ENCODE measurements around the gene NCKIPSD.

The NCKIPSD gene

DNA sequence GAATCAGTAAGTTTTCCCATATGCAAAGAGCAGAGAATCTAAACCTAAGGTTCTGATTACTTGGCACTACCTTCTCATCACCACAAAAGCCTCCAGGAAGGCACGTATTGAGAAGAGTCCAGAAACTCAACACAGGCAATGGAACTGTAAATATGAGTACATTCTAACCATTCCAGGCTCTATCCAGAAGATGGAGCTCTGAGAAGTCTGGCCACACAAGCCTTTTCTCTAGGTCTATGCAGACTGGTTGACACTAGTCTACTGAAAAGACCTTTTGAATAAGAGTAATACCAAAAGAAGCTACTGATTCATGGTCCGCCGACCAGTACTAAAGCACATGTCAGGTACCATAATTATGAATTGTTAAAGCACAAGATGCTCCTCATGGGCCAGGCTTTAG is 12.2 kb upstream of the NCKIPSD start:
- Histone ChIP-seq H4K20me1 (ENCODE audit: insufficient read depth, low read length) (no peaks in the 10 kb centered on the region; the same call in 1 of the 2 replicates), H3K79me2 (ENCODE audit: low read length) (peaks cover 64% of the 10 kb centered on the region), H3K36me3 (replicated peaks; ENCODE audit: insufficient read depth, low read length) (no peaks in the 10 kb centered on the region; the same call in 1 of the 2 replicates), H3K4me1 (ENCODE audit: low read length) (no peaks in the 10 kb centered on the region), H2AFZ (ENCODE audit: low read length) (no peak overlapping the region), H3K9me3 (replicated peaks; ENCODE audit: insufficient read depth, low read length) (no peaks in the 10 kb centered on the region), H3K4me3 (ENCODE audit: low read length) (no peak overlapping the region), H3F3A (ENCODE audit: insufficient read depth, low read length) (no peaks in the 10 kb centered on the region), H3K27me3 (replicated peaks; ENCODE audit: insufficient read depth, low read length) (no peaks in the 10 kb centered on the region), H3K27ac (ENCODE audit: low read length) (no peak overlapping the region), H3K9me2 (replicated peaks; ENCODE audit: insufficient read depth, low read length) (no peaks in the 10 kb centered on the region), H3K4me2 (ENCODE audit: low read depth, low read length) (no peak overlapping the region), H3K9ac (ENCODE audit: low read length) (no peak overlapping the region)
- peak; percentile 5 for DNase-seq
- TF ChIP-seq EZH2 (optimal IDR thresholded peaks at IDR 0.05; ENCODE audit: low read depth, low read length) (no peak), EZH2phosphoT487 (IDR thresholded peaks at IDR 0.05; ENCODE audit: low read length) (no peak)
- TF ChIP-seq, protein P1, sequence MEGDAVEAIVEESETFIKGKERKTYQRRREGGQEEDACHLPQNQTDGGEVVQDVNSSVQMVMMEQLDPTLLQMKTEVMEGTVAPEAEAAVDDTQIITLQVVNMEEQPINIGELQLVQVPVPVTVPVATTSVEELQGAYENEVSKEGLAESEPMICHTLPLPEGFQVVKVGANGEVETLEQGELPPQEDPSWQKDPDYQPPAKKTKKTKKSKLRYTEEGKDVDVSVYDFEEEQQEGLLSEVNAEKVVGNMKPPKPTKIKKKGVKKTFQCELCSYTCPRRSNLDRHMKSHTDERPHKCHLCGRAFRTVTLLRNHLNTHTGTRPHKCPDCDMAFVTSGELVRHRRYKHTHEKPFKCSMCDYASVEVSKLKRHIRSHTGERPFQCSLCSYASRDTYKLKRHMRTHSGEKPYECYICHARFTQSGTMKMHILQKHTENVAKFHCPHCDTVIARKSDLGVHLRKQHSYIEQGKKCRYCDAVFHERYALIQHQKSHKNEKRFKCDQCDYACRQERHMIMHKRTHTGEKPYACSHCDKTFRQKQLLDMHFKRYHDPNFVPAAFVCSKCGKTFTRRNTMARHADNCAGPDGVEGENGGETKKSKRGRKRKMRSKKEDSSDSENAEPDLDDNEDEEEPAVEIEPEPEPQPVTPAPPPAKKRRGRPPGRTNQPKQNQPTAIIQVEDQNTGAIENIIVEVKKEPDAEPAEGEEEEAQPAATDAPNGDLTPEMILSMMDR (IDR thresholded peaks at IDR 0.05; ENCODE audit: low read length) = no peak

DNA sequence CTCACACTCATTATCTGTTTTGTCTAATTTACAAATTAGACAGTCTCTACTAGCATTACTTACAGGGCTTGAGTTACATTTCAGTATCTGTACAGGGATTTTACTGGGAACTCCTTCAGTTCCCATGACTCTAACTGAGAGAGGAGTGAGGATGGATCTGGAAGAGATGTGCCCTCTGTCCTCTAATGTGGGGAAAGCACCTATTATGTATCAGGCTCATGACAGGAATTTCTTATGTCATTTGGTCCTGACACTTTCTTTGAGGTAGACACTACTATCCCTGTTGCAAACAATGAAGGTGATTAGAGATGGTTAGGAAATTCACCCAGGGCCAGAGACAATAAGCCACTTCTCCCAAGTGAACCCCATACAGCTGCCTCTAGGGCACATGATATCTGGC is 10.9 kb upstream of the NCKIPSD start:
- Histone ChIP-seq H3K27me3 (replicated peaks; ENCODE audit: insufficient read depth, low read length) (no peaks in the 10 kb centered on the region), H3K9me2 (replicated peaks; ENCODE audit: insufficient read depth, low read length) (no peaks in the 10 kb centered on the region), H4K20me1 (ENCODE audit: insufficient read depth, low read length) (no peaks in the 10 kb centered on the region; the same call in 1 of the 2 replicates), H3K9ac (ENCODE audit: low read length) (no peak overlapping the region), H3F3A (ENCODE audit: insufficient read depth, low read length) (no peaks in the 10 kb centered on the region), H3K4me1 (ENCODE audit: low read length) (no peaks in the 10 kb centered on the region), H2AFZ (ENCODE audit: low read length) (no peak overlapping the region), H3K9me3 (replicated peaks; ENCODE audit: insufficient read depth, low read length) (no peaks in the 10 kb centered on the region), H3K27ac (ENCODE audit: low read length) (no peak overlapping the region), H3K4me2 (ENCODE audit: low read depth, low read length) (no peak overlapping the region), H3K79me2 (ENCODE audit: low read length) (peaks cover 50% of the 10 kb centered on the region), H3K36me3 (replicated peaks; ENCODE audit: insufficient read depth, low read length) (no peaks in the 10 kb centered on the region; the same call in 1 of the 2 replicates), H3K4me3 (ENCODE audit: low read length) (no peak overlapping the region)
- TF ChIP-seq EZH2 (optimal IDR thresholded peaks at IDR 0.05; ENCODE audit: low read depth, low read length) (no peak), EZH2phosphoT487 (IDR thresholded peaks at IDR 0.05; ENCODE audit: low read length) (no peak)
- TF ChIP-seq, protein P1 (IDR thresholded peaks at IDR 0.05; ENCODE audit: low read length) = no peak
- no peak for DNase-seq

DNA sequence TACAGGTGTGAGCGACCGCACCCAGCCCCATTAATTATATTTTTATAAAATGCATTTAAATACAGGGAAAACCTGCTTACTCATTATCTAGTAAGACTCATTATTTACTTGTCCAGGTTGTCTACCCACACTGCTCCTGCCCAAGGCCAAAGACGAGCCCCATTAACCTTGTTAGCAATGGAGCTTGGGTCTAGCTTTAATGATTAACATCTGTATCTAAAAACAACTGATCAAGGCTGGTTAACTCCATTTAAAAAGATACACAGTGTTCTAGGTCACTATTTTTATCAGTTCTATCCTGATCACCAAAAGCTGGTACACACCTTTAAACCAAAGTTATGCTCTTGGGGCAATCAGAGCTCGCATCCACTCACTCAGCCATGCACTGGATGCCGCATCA is 10.4 kb upstream of the NCKIPSD start:
- Histone ChIP-seq H3K9me3 (replicated peaks; ENCODE audit: insufficient read depth, low read length) (no peaks in the 10 kb centered on the region), H3F3A (ENCODE audit: insufficient read depth, low read length) (no peaks in the 10 kb centered on the region), H3K4me1 (ENCODE audit: low read length) (no peaks in the 10 kb centered on the region), H4K20me1 (ENCODE audit: insufficient read depth, low read length) (no peaks in the 10 kb centered on the region; the same call in 1 of the 2 replicates), H3K9ac (ENCODE audit: low read length) (no peak overlapping the region), H2AFZ (ENCODE audit: low read length) (no peak overlapping the region), H3K27ac (ENCODE audit: low read length) (no peak overlapping the region), H3K4me3 (ENCODE audit: low read length) (no peak overlapping the region), H3K36me3 (replicated peaks; ENCODE audit: insufficient read depth, low read length) (no peaks in the 10 kb centered on the region; the same call in 1 of the 2 replicates), H3K27me3 (replicated peaks; ENCODE audit: insufficient read depth, low read length) (no peaks in the 10 kb centered on the region), H3K4me2 (ENCODE audit: low read depth, low read length) (no peak overlapping the region), H3K9me2 (replicated peaks; ENCODE audit: insufficient read depth, low read length) (no peaks in the 10 kb centered on the region), H3K79me2 (ENCODE audit: low read length) (peaks cover 50% of the 10 kb centered on the region)
- DNase-seq = no peak
- TF ChIP-seq, protein P1 (IDR thresholded peaks at IDR 0.05; ENCODE audit: low read length) = no peak
- TF ChIP-seq EZH2phosphoT487 (IDR thresholded peaks at IDR 0.05; ENCODE audit: low read length) (no peak), EZH2 (optimal IDR thresholded peaks at IDR 0.05; ENCODE audit: low read depth, low read length) (no peak)
